Airway epithelial cell (primary cell): Measurements from ENCODE around the gene KRTAP2-1. TPM values are rescaled to one million over a fixed set of nuclear protein-coding genes. Genes with fewer than 3 reads are reported as not detected.

Source experiments
- total RNA-seq: library from RNA; depleted of rRNA; stranded (reverse); fragments of >200 nt; gene quantifications from 2 replicates; pipeline ENCODE4 v1.2.3, GENCODE V29; 2015

The KRTAP2-1 gene
- total RNA-seq, result not detected in 2 replicates

DNA sequence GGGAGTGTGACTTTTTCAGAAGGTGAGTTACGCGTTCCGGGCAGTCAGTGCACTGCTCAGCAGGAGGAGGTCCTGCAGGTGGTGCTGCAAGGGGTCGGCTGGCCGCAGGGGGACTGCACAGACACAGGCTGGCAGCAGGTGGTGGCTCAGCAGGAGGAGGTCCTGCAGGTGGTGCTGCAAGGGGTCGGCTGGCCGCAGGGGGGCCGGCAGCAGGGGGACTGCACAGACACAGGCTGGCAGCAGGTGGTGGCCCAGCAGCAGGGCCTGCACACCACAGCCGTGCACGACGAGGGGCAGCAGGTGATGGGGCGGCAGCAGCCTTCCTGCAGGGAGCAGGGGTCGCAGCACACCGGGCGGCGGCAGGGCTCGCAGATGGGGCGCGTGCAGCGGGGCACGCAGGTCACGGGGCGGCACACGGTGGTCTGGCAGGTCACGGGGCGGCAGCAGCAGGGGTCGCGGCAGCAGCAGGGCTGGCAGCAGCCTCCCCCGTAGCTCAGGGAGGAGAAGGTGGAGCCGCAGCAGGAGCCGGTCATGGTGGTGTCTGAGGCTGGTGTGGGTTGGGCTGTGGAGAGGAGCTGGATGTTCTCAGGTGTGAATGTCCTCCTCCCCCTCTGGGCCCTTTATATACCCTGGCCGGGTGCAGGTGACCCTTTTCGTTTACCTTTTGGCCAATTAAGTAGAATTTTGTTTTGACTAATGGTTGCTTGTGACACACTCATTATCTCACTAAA, at the start of gene KRTAP2-1:
KRTAP2-1 (minus strand) TSS at position 582 of the 731 bp plus-strand sequence; CDS start at position 533, 49 bp downstream.

GRCh38 chr17:41084100-41084856, 37.2 kb upstream of the KRTAP2-1 start, which contains the start of gene KRTAP4-7:
KRTAP4-7 (plus strand) TSS chr17:41084150; CDS start chr17:41084207, 57 bp downstream.

DNA sequence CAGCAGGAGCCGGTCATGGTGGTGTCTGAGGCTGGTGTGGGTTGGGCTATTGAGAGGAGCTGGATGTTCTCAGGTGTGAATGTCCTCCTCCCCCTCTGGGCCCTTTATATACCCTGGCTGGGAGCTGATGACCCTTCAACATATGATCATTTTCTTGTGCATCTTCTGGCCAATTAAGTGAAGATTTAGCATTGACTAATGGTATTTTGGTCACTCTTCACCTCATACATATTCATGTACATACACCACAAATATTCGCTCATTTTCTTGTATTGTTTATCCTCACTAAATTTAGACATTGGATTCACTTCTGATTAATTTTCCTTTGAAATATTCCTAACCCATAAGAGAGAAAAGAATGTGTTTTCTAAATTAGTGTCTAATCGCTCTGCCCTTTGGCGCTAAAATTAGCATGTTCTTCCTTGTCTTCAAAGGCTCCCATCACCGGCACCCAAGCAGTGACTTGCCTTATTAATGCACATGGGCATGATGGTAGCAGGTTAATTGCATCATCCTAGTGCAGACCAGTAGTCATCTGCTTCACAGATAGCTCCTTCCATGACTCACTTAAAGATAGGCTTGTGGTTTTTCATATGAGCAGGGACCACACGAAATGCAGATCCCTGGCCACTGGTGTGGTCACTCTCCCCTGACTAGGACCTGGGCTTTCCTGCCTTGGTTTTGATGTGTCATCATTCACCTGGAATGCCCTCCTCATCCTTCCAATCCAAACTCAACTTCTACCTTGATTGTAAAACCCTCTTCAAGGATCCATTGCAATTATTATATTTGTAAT, 18.9 kb upstream of the KRTAP2-1 start, which contains the start of gene KRTAP2-4:
KRTAP2-4 (minus strand) TSS at position 51 of the 796 bp plus-strand sequence; CDS start at position 17, 34 bp downstream.

DNA sequence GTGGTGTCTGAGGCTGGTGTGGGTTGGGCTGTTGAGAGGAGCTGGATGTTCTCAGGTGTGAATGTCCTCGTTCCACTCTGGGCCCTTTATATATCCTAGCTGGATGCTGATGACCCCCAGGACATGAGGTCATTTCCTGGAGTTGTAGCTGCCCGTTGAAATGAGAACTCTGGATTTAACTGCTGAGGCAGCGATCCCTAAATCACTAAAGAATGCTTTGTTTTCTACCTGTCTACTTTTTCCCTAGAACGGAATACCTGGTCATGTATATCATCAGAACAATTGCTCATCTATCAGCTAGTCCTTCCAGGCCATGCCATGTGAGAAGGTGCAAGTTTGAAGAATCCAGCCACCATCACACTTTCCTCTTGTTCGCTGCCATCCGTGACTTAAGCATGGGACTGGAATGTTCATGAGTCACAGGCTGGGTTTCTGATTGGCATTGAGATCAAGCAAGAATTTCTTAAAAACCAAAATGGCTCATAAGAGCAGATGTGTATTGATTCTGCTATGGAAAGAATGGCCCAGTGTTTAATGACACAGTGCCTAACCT, 13.0 kb upstream of the KRTAP2-1 start, which contains the start of gene KRTAP2-3:
KRTAP2-3 (minus strand) TSS at position 63 of the 553 bp plus-strand sequence. CDS start 64 bp downstream, outside the sequence.

GRCh38 chr17:41055130-41055529, 8.0 kb upstream of the KRTAP2-1 start, which contains the start of gene KRTAP2-2:
KRTAP2-2 (minus strand) TSS chr17:41055230; CDS start chr17:41055211, 19 bp downstream.

GRCh38 chr17:41040783-41041571, 6.1 kb downstream of the KRTAP2-1 start, which contains the start of gene KRTAP1-1:
KRTAP1-1 (minus strand) TSS chr17:41041450; CDS start chr17:41041397, 53 bp downstream.

GRCh38 chr17:41034346-41034935, 12.7 kb downstream of the KRTAP2-1 start, which contains the start of gene KRTAP1-3:
KRTAP1-3 (minus strand) TSS chr17:41034874; CDS start chr17:41034821, 53 bp downstream.

GRCh38 chr17:41029633-41030245, 17.4 kb downstream of the KRTAP2-1 start, which contains the start of gene KRTAP1-4:
KRTAP1-4 (minus strand) TSS chr17:41030195; CDS start chr17:41030078, 117 bp downstream.

GRCh38 chr17:41026715-41027471, 20.2 kb downstream of the KRTAP2-1 start, which contains the start of gene KRTAP1-5:
KRTAP1-5 (minus strand) TSS chr17:41027208; CDS start chr17:41027155, 53 bp downstream.

DNA sequence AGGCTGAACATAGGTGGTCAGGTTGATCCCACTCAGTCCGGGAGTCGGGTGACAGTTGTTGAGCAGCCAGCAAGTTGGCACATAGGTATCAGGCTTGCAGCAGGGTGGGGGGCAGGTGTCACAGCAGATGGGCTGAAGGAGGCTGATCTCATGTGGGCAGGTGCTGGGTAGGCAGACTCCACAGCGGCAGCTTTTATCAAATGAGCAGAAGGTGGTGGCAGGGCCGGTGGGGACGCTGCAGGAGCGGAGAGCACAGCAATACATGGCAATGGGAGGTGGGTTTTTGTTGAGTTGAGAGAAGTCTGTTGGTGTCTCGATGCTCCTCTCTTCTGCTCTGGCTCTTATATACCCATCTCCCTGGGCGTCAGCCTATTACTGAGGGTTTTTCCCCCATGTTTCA, 38.3 kb downstream of the KRTAP2-1 start, which contains the start of gene KRTAP3-1:
KRTAP3-1 (minus strand) TSS at position 318 of the 400 bp plus-strand sequence; CDS start at position 264, 54 bp downstream.

GRCh38 chr17:40999563-40999962, 47.6 kb downstream of the KRTAP2-1 start, which contains the start of gene KRTAP3-2:
KRTAP3-2 (minus strand) TSS chr17:40999906; CDS start chr17:40999853, 53 bp downstream.

Other genes starting within 250 kb of the KRTAP2-1 start
- gene KRT28, start 247.4 kb downstream of the KRTAP2-1 start, total RNA-seq, result not detected in 2 replicates
- gene KRT10, start 224.7 kb downstream of the KRTAP2-1 start, total RNA-seq, result 59.0 and 68.3 TPM in 2 replicates
- gene KRT12, start 180.1 kb downstream of the KRTAP2-1 start, total RNA-seq, result not detected in 2 replicates
- gene KRT20, start 162.1 kb downstream of the KRTAP2-1 start, total RNA-seq, result not detected in 2 replicates
- gene KRT23, start 109.7 kb downstream of the KRTAP2-1 start, total RNA-seq, result 35.7 and 36.8 TPM in 2 replicates
- gene KRT39, start 80.4 kb downstream of the KRTAP2-1 start, total RNA-seq, result not detected in 2 replicates
- gene KRT40, start 63.0 kb downstream of the KRTAP2-1 start, total RNA-seq, result 0.07 TPM in 1 of 2 replicates, not detected in the other
- not detected in 2 replicates for gene KRTAP3-3, start 53.2 kb downstream of the KRTAP2-1 start, total RNA-seq
- gene KRTAP3-2, start 47.4 kb downstream of the KRTAP2-1 start, total RNA-seq, result not detected in 2 replicates
- gene KRTAP3-1, start 38.2 kb downstream of the KRTAP2-1 start, total RNA-seq, result not detected in 2 replicates
- gene KRTAP1-5, start 20.1 kb downstream of the KRTAP2-1 start, total RNA-seq, result not detected in 2 replicates
- not detected in 2 replicates for gene KRTAP1-4, start 17.1 kb downstream of the KRTAP2-1 start, total RNA-seq
- gene KRTAP1-3, start 12.4 kb downstream of the KRTAP2-1 start, total RNA-seq, result not detected in 2 replicates
- gene KRTAP1-1, start 5.9 kb downstream of the KRTAP2-1 start, total RNA-seq, result not detected in 2 replicates
- not detected in 2 replicates for gene KRTAP2-2, start 7.9 kb upstream of the KRTAP2-1 start, total RNA-seq
- 0.21 and 0.84 TPM in 2 replicates for gene KRTAP2-3, start 12.8 kb upstream of the KRTAP2-1 start, total RNA-seq
- not detected in 2 replicates for gene KRTAP2-4, start 18.6 kb upstream of the KRTAP2-1 start, total RNA-seq
- not detected in 2 replicates for gene KRTAP4-7, start 36.8 kb upstream of the KRTAP2-1 start, total RNA-seq
- gene KRTAP4-8, start 50.8 kb upstream of the KRTAP2-1 start, total RNA-seq, result not detected in 2 replicates
- gene KRTAP4-16, start 54.9 kb upstream of the KRTAP2-1 start, total RNA-seq, result not detected in 2 replicates
- gene KRTAP4-9, start 58.1 kb upstream of the KRTAP2-1 start, total RNA-seq, result not detected in 2 replicates
- gene KRTAP4-11, start 71.1 kb upstream of the KRTAP2-1 start, total RNA-seq, result not detected in 2 replicates
- gene KRTAP4-12, start 76.9 kb upstream of the KRTAP2-1 start, total RNA-seq, result not detected in 2 replicates
- gene KRTAP4-6, start 93.2 kb upstream of the KRTAP2-1 start, total RNA-seq, result not detected in 2 replicates
- gene KRTAP4-5, start 102.5 kb upstream of the KRTAP2-1 start, total RNA-seq, result not detected in 2 replicates
- gene KRTAP4-4, start 113.4 kb upstream of the KRTAP2-1 start, total RNA-seq, result not detected in 2 replicates
- not detected in 2 replicates for gene KRTAP4-3, start 120.9 kb upstream of the KRTAP2-1 start, total RNA-seq
- not detected in 2 replicates for gene KRTAP4-2, start 130.9 kb upstream of the KRTAP2-1 start, total RNA-seq
- gene KRTAP4-1, start 137.6 kb upstream of the KRTAP2-1 start, total RNA-seq, result not detected in 2 replicates
- not detected in 2 replicates for gene KRTAP9-1, start 142.6 kb upstream of the KRTAP2-1 start, total RNA-seq
- gene KRTAP9-2, start 179.3 kb upstream of the KRTAP2-1 start, total RNA-seq, result not detected in 2 replicates
- gene KRTAP9-3, start 185.1 kb upstream of the KRTAP2-1 start, total RNA-seq, result not detected in 2 replicates
- gene KRTAP9-8, start 190.7 kb upstream of the KRTAP2-1 start, total RNA-seq, result not detected in 2 replicates
- not detected in 2 replicates for gene KRTAP9-4, start 202.4 kb upstream of the KRTAP2-1 start, total RNA-seq
- gene KRTAP9-9, start 208.1 kb upstream of the KRTAP2-1 start, total RNA-seq, result not detected in 2 replicates
- gene KRTAP9-6, start 218.1 kb upstream of the KRTAP2-1 start, total RNA-seq, result not detected in 2 replicates
- not detected in 2 replicates for gene KRTAP9-7, start 228.4 kb upstream of the KRTAP2-1 start, total RNA-seq